Right hindlimb (tissue), 1 donor: ENCODE results near the gene RHOV.

Source experiments
- DNase-seq: peaks from one replicate; pipeline ENCODE4 v3.0.0-alpha.2; 2018

RHOV gene

GRCh38 chr15:40843885-40844695, 29.9 kb downstream of the RHOV start, which contains the start of gene SPINT1:
SPINT1 (plus strand) TSS chr15:40844048; CDS start chr15:40844555, 507 bp downstream.
- no peak for DNase-seq

- DNase-seq, result no peak
Measured at GRCh38 chr15:40843261-40843884, 30.7 kb downstream of the RHOV start.

GRCh38 chr15:40841741-40842140, 32.3 kb downstream of the RHOV start:
- DNase-seq, result no peak

GRCh38 chr15:40838756-40839155, 35.3 kb downstream of the RHOV start:
- no peak for DNase-seq

GRCh38 chr15:40836020-40836419, 38.0 kb downstream of the RHOV start:
- no peak for DNase-seq

GRCh38 chr15:40832903-40833302, 41.1 kb downstream of the RHOV start:
- DNase-seq, result no peak

GRCh38 chr15:40831861-40832260, 42.2 kb downstream of the RHOV start:
- DNase-seq, result no peak

GRCh38 chr15:40830884-40831283, 43.1 kb downstream of the RHOV start:
- no peak for DNase-seq

- no peak for DNase-seq
Measured at GRCh38 chr15:40829115-40829514, 44.9 kb downstream of the RHOV start.

GRCh38 chr15:40828447-40829036, 45.5 kb downstream of the RHOV start, which contains the start of gene PPP1R14D:
PPP1R14D (minus strand) TSS chr15:40828708; CDS start chr15:40828641, 67 bp downstream.
- DNase-seq, result no peak

GRCh38 chr15:40826423-40827075, 47.5 kb downstream of the RHOV start:
- DNase-seq, result no peak

GRCh38 chr15:40825661-40826422, 48.2 kb downstream of the RHOV start:
- DNase-seq, result no peak

- no peak for DNase-seq
Measured at GRCh38 chr15:40823572-40824343, 50.3 kb downstream of the RHOV start.
